Activated effector memory CD4-positive, alpha-beta T cell treated with Interleukin-2 at 50 U/mL for 16 hours (primary cell): Measurements from ENCODE around the gene SLC1A7.

Experiments
- DNase-seq: peaks from one replicate; pipeline ENCODE4 v3.0.0-alpha.2; 2020

The SLC1A7 gene

GRCh38 chr1:53115403-53116306 lies 26.8 kb downstream of the SLC1A7 start:
- DNase-seq, result no peak

GRCh38 chr1:53114581-53115400 lies 27.6 kb downstream of the SLC1A7 start:
- no peak for DNase-seq

GRCh38 chr1:53114090-53114489 lies 28.3 kb downstream of the SLC1A7 start:
- DNase-seq, result no peak

GRCh38 chr1:53112861-53113260 lies 29.6 kb downstream of the SLC1A7 start:
- DNase-seq, result no peak

- DNase-seq, result no peak
Observed at GRCh38 chr1:53112271-53112774, 30.1 kb downstream of the SLC1A7 start.

- no peak for DNase-seq
Observed at GRCh38 chr1:53111693-53112092, 30.7 kb downstream of the SLC1A7 start.

GRCh38 chr1:53111073-53111556 lies 31.3 kb downstream of the SLC1A7 start:
- DNase-seq, result no peak

GRCh38 chr1:53110370-53111072 lies 31.9 kb downstream of the SLC1A7 start:
- DNase-seq, result no peak

GRCh38 chr1:53108646-53109580 lies 33.5 kb downstream of the SLC1A7 start:
- DNase-seq, result no peak

- DNase-seq, result no peak
Observed at GRCh38 chr1:53107570-53108322, 34.7 kb downstream of the SLC1A7 start.

- no peak for DNase-seq
Observed at GRCh38 chr1:53107090-53107489, 35.3 kb downstream of the SLC1A7 start.

- no peak for DNase-seq
Observed at GRCh38 chr1:53104289-53104913, 38.0 kb downstream of the SLC1A7 start.

GRCh38 chr1:53094533-53094919 lies 47.9 kb downstream of the SLC1A7 start:
- DNase-seq, result no peak

- DNase-seq, result no peak
Observed at GRCh38 chr1:53093778-53094532, 48.5 kb downstream of the SLC1A7 start.

- no peak for DNase-seq
Observed at GRCh38 chr1:53093451-53093754, 49.0 kb downstream of the SLC1A7 start.

GRCh38 chr1:53092659-53093450 lies 49.6 kb downstream of the SLC1A7 start:
- DNase-seq, result no peak

- no peak for DNase-seq
Observed at GRCh38 chr1:53091841-53092645, 50.4 kb downstream of the SLC1A7 start.
